Stromal cell of bone marrow (primary cell): ENCODE results near the gene RELL1.

Experiments used
- DNase-seq: peaks from one replicate; pipeline ENCODE4 v3.0.0-alpha.2; 2012; ENCODE audit warnings: low read depth

RELL1 gene

DNA sequence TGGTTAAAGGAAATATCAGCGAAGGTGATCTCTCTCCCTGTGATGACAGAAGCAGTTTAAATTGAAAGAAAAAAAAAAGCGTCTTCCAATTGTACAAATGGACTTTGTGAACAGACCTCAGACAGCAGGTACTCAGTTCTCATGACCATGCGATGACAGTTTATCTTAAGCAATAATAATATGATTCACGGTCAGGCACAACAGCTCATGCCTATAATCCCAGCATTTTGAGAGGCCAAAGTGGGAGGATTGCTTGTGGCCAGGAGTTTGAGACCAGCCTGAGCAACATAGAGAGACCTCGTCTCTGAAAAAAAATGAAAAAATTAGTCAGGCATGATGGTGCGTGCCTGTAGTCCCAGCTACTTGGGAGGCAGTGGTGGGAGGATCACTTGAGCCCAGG, 51.0 kb downstream of the RELL1 start:
- no peak for DNase-seq

DNA sequence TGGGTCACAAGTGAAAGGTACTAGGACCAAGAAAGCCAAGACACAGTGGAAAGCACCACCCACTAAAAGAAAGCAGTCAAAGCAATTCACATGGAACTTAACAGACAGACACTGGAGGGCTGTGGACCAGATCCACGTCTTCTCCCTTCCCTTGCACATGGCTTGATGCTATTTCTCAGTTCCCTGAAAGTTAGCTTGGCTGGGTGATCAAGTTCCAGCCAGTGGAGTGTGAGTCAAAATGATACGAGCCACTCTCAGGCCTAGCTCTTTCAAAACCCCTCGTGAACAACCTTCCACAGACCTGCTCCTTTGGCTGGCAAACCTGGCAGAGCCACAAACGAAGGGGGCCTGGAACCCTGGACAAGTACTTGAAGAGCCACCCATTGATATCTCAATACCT, 52.0 kb downstream of the RELL1 start:
- DNase-seq: no peak

DNA sequence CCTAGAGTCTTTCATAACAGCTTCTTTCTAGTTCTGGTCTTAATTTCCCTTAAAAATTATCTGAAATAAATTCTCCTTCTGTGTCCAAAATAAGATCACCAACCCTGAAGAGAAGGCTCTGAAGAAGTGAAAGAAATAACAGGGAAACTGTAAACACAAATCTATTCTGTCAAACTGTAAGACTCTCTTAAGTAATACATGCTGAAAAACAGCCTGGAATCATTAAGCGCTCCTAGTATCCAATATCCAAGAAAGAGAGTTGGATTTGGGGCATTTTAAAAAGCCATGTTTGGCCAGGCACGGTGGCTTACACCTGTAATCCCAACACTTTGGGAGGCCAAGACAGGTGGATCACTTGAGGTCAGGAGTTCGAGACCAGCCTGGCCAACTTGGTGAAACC, 53.3 kb downstream of the RELL1 start:
- no peak for DNase-seq

DNA sequence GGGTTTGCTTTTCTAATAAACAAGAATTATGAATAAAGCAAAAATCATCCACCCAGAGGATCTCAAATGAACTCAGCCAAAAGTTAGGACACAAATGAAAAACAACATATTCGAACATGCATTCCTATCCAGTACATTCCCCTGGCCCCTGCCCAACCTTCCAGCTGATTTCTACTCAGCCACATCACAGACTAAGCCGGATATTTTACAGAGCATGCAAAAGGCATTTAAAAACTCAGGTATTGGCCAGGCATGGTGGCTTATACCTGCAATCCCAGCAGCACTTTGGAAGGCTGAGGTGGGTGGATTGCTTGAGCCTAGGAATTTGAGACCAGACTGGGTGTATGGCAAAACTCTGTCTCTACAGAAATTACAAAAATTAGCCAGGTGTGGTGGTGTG, 54.6 kb downstream of the RELL1 start:
- no peak for DNase-seq

DNA sequence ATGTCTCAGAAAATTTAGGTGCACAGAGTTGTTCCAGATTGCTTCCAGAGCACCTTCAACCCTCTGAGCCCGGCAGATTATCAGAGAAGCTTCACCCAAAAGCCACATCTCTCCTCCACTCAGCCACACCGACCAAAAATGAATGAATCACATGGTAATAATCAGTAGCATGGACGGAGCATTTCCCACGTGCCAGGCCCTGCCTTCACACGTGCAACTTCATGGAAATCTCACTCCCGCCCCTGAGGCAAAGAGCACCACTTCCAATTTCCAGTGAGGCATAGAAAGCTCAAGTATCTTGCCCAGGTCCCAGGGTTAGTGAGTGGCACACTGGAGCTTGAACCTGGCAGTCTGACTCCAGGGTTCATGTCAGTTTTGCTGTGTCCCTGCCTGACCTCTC, 56.5 kb downstream of the RELL1 start:
- DNase-seq: no peak

DNA sequence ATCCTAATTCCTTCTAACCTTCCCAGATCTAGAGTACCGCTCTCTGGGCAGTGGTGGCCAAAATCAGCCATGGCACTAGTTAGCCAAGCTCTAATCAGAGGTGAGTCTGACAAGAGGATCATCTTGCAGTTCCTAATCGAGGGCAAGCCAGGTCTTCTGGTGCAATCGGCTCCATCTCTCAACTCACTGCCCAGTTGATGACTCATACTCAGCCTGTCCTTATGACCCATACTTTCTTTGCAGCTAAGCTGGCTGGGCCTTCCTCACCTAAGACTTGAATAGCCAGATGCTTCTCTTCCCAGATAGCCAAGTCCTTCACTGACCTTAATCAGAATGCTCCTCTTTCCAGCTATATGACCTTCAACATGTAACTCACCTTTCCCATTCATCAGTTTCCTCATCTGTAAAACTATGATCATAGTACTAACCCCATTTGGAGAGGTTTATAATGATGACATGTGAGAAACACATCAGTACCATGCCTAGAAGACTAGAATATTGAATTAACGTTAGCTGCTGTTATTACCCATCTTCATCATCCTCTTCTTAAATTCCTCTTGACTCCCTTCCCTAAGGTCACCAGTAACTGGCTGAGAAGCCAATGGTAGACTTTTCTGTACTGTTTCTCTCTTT, 57.1 kb downstream of the RELL1 start:
- peak; percentile 52 for DNase-seq

DNA sequence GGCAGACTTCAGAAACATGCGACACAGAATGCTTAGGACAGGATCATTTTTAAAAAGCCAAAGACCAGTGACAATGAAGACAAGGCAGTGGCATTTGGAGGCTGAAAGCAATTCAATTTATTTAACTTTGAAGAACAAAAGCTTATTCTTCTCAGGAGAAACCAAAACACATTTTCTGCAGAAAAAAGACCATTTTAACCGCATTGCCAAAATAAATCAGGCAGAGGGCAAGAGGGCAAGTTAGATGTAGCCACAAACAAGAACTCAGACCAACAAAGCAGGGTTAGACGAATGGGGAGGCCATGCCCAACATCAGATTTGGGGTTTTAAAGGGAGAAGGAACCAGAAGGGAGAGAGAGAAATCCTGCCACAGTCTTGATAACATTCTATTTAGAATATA, 58.9 kb downstream of the RELL1 start:
- no peak for DNase-seq

DNA sequence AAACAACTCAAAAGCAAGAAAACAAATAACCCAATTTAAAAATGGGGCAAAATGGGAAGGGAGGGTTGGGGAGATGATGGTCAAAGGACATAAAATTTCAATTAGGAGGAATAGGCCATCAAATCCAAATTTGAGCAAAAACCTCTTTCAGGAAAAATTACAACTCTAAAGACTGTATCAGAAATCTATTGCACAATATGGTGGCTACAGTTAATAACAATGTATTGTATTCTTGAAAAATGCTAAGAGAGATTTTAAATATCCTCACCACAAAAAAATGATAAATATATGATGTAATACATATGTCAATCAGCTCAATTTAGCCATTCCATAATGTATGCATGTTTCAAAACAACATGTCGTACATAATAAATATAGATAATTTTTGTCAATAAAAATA, 60.7 kb downstream of the RELL1 start:
- DNase-seq: no peak

DNA sequence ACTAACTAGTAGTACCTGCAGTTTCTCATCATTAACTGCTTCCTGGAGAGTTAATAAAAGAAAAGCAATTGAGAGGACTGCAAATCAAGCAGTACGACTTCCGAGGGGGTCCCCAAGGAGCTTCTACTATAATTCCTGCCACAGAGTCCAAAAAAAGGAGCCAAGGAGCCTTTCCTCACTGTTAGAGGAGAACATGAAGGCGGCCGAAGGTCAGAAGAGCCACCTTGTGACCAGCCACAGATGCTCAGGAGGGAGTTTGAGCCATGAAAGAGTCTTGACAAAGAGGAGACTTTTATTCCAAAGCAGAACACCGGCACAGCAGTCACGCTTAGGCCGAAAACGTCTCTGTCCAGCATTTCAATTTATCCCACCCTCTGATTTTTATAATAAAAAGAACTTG, 62.2 kb downstream of the RELL1 start:
- DNase-seq: no peak

DNA sequence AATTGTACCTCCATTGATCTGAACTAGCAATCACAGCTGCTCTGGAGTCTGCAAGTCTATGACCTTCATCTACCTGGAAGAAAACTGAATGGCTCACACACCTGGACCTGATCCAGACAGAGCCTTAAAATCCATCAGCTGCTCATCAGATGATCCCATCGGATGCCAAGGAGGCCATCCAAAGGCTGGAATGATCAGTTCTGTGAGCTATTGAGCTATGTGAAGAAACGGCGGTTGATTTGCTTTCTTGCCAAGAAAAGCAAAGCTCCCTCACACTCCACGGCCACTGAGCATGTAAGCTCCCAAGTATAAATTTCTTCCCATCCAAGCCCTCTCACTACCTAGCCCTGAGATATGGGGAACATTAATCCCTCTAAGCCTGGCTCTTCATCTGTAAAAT, 63.1 kb downstream of the RELL1 start:
- no peak for DNase-seq

DNA sequence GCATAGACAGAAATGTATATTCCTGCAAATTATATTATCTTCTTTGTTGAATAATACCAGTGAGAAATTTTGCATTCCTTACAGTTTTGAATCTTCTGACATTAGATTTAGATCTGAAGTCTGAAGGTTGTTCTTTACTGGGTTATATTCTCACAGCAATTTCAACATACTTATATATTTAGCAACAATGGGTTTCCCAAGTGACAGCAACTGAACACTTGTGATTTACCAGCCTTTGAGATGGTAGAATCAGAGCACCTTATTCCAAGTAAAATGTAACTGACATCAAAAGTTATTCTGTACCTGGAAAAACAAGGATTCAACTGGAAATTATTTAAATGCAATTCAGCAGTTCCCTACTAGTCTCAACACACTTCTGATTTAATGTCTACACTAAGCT, 66.0 kb downstream of the RELL1 start:
- no peak for DNase-seq

DNA sequence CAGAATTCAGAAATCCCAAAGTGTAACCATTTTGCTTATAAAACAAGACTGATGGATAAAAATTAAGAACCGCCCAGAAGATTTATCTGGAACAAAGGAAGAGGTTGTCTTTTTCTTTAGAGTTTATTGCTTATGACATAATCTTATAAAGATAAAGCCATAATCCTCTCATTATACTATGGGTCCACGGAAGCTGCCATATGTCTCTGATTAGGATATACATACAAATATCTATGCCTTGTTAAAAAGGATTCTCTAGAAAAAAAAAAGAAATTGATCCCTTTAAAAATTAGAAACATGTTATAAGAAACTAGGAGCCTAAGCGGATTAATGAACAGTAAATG, 70.5 kb downstream of the RELL1 start:
- no peak for DNase-seq

DNA sequence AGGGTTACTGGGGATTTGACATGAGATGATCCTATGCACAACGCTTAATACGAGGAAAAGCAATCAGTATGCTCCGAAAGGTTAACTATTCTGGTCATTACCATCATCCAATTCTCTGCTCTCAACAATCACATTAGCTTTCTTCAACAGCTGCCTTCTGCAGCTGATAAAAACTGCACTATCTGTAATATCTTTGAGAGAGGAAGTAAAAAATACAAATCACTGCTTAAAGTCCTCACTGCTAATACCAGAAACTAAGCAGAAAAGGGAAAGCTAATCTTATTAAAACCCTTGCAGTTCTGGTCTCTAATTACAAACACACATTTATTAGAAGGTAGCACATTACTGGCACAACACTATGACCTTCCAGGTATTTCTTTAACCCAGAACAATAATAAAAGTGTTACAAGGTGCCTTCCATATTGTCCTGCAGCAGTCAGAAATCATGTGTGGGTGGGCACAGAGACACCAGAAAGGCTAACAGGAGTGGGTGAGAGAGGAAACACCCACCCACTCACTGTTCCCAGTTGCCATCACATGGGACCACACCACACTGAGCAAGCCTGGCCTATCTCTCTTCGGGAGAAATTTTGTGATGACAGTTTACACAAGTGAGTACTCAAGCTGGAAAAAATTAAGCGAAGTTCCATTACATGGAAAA, 71.0 kb downstream of the RELL1 start:
- DNase-seq: no peak

DNA sequence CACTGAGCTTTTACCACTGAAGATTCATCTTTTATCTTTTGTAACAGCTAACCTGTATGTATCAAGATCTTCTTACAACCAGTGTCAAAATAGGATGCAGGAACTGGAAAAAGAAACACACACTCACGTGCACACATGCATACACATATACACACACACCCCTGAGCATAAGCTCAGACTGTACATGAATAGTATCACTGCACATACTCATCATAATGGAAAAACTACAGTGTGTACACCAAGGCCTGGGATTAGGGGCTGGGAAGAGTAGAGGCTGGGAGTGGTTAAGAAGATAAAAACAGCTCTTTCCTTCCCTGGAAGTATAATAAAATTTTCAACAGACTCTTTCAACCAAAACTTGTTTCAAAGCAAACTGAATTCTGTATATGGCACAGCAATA, 73.4 kb downstream of the RELL1 start:
- no peak for DNase-seq

DNA sequence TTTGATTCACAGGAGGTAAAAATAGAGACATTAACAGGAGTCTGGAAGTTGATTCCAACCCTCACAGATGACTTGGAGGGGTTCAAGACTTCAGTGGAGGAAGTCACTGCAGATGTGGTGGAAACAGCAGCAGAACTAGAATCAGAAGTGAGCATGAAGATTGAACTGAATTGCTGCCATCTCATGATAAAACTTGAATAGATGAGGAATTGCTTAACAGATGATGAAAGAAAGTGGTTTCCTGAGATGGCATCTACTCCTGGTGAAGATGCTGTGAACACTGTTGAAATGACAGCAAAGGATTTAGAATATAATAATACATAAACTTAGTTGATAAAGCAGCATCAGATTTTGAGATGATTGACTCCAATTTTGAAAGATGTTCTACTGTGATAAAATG, 76.5 kb downstream of the RELL1 start:
- no peak for DNase-seq

DNA sequence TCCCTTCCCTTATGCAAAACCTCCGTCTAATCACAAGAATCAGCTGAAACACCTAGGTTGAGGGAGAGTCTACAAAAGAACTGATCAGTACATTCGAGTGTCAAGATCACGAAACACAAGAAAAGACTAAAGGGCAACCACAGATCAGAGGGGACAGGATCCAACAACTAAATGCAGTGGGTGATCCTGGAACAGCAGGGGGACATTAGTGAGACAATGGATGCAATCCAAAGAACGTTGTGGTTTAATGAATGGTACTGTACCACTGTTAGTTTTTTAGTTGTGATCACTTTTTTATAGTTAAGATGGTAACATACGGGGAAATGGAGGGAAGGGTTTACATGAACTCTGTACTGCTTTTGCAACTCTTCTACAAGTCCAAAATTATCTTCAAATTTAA, 79.2 kb downstream of the RELL1 start:
- no peak for DNase-seq

DNA sequence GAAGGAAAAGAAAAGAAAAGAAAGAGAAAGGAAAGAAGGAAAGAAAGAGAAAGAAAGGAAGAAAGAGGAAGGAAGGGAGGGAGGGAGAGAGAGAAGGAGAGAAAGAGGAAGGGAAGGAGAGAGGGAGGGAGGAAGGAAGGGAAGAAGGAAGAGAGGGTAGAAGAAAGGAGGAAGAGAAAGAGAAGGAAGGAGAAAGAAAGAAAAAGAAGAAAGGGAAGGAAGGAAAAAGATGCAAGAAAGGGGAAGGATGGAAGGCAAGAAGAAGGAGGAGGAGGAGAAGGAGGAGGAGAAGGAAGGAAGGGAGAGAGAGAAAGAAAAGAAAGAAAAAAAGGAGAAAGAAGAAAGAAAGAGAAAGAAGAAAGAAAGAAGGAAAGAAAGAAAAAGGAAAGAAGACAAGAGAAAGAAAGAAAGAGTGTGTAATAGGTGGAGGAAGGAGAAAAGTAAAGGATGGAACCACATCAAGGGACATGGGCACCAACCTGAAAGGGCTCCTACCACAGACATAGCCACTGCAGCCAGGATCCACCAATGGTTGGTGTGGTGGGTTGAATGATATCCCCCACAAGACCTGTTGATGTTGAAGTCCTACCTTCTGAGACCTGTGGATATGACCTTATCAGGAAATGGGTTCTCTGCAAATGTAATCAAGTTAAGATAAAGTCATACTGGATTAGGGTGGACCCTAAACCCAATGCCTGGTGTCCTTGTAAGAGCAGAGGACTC, 80.2 kb downstream of the RELL1 start:
- DNase-seq: no peak

DNA sequence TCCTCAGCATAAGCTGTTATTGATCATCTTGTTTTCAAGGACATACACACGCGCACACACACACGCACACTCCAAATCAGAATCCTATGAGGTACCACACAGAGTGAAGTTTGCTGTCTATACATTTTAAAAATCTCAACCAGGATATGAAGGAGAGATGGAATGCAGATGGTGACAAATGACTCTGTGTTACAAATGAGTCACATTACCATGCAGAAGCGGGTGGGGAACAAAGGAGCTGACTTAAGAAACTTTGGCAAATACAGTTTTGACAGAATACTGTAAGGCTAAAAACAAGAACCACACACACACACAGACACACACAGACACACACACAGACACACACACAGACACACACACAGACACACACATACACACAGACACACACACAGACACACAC, 81.7 kb downstream of the RELL1 start:
- DNase-seq: no peak

DNA sequence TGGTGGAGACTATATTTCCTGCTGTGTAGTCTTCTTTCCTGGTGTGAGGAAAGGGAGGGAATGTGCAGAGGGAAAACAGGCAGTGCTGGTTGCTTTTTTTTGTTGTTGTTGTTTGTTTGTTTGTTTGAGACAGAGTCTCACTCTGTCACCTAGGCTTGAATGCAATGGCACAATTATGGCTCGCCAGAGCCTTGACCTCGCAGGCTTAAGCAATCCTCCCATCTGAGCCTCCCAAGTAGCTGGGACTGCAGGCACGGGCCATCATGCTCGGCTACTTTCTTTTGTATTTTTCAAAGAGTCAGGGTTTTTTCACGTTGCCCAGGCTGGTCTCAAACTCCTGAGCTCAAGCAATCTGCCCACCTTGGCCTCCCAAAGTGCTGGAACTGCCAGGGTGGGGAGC, 82.5 kb downstream of the RELL1 start:
- no peak for DNase-seq

DNA sequence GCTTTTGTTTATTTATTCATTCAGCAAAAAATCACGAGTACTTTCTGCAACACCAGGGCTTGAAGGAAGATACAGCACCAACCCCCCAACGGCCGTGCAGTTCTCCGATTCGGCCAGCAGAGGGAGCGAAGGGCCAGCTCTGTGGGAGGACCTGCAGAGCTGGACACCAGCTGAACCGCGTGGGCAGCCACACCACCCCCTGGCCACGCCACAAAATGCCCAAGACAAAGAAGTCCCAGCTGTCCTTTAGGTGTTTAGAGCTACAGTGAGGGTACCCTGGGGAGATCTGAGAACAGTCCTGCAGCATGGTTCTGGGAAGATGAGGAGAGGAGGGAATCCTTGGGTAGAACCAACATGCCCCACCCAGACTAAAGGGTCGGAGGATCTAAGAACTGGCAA, 83.1 kb downstream of the RELL1 start:
- DNase-seq: peak; percentile 42

DNA sequence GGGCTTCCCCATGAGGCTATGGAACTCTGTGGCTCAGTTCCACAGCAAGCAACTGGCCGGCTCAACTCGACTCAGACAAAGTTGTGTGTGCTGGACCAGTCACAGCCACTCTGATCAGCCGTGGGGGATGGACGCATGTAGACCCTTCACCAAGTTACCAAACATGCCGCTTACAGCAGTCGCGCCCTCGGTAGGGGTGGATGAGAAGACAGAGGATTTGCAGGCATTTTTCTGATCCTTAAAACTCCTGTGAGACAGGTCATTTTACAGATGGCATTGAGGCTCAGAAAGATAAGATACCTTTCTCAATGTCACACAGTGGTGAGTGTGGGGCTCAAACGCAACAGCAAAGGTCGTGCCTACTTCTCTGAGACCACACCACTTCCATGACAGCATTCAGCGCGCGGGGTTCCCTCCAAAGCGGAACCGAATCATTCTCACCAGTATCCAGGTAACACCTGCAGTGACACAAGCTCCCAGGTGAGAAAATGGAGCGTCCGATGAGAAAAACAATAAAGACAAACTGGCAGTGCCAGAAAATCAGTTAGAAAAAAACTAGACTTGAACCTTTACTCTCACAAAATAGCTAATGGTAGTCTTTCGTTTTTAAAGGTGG, 83.6 kb downstream of the RELL1 start:
- DNase-seq: no peak

DNA sequence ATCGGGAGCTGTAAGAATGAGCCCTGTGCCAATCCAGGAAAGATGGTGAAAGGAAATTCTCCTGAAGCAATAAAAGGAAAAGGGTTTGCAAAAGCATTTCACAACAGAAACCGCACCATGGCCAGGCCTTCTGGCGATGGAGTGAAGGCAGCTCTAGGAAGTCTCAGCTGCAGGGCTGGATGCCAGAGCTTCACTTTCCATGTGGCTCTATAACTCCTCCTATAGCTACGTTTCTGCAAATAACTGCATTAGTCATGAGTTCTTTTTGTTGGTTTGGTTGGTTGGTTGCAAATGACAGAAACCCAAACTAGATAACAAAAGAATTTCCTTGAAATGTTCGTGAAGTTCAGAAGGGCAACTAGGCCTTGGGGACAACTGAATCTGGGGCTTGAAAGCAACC, 84.6 kb downstream of the RELL1 start:
- DNase-seq: peak; percentile 41

DNA sequence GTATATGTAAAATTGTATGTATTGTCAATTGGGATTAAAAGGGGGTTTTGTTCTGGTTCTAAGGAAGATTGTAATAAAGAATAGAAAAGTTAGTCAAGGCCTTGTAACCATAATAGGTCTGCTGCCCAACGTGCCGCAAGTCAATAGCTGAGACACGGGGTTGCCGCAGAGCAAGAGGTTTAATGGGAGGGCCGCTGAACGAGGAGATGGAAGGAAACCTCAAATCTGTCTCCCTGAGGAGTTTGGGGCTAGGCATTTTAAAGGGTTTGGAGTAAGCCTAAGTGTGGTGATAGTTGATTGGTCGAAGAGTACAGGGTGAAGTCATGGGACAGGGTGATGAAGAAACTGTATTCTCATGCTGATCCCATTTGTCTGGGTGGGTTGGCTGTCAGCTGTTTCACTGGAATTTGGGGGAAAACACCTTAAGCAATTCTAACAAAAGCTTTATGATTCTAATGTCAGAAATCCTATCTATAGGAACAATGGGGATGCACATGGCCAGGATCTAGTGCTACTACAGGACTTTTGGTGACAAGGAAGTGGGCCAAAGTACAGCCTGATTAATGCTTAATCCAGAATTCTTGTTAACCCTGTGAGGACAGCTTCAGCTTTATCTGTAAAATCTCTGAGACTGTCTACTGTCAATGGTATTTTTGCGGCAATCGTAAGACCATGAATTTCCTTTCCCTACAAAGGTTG, 86.9 kb downstream of the RELL1 start:
- DNase-seq: no peak
